ENCODE data around the gene NBDY.
"Not testable (repeated sequence)": the region's sequence is repeated elsewhere in the genome, so short reads cannot be mapped to it uniquely, and the experiment has no call there.

DNA sequence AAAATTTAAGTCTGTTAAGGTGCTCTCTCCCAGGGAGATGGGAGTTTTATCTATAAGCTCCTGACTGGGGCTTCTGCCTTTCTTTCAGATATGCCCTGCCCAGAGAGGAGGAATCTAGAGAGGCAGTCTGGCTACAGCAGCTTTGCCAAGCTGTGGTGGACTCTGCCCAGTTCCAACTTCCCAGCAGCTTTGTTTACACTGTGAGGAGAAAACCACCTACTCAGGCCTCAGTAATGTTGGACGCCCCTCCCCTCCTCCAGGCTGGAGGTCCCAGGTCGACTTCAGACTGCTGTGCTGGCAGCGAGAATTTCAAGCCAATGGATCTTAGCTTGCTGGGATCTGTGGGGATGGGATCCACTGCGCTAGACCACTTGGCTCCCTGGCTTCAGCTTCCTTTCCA is 24.5 kb upstream of the NBDY start:
- not testable (repeated sequence) for TF ChIP-seq POLR2AphosphoS5, POLR2A (IDR thresholded peaks at IDR 0.05)
- TF ChIP-seq, protein P1, sequence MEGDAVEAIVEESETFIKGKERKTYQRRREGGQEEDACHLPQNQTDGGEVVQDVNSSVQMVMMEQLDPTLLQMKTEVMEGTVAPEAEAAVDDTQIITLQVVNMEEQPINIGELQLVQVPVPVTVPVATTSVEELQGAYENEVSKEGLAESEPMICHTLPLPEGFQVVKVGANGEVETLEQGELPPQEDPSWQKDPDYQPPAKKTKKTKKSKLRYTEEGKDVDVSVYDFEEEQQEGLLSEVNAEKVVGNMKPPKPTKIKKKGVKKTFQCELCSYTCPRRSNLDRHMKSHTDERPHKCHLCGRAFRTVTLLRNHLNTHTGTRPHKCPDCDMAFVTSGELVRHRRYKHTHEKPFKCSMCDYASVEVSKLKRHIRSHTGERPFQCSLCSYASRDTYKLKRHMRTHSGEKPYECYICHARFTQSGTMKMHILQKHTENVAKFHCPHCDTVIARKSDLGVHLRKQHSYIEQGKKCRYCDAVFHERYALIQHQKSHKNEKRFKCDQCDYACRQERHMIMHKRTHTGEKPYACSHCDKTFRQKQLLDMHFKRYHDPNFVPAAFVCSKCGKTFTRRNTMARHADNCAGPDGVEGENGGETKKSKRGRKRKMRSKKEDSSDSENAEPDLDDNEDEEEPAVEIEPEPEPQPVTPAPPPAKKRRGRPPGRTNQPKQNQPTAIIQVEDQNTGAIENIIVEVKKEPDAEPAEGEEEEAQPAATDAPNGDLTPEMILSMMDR (IDR thresholded peaks at IDR 0.05) = not testable (repeated sequence)
